Measurements from ENCODE around the gene FAM20A.
"Not testable (repeated sequence)": the region's sequence is repeated elsewhere in the genome, so short reads cannot be mapped to it uniquely, and the experiment has no call there.

The FAM20A gene

GRCh38 chr17:68587847-68588246 is 13.3 kb downstream of the FAM20A start:
- DNase-seq = no peak

GRCh38 chr17:68587026-68587425 is 14.1 kb downstream of the FAM20A start:
- no peak for DNase-seq

- no peak for DNase-seq
Observed at GRCh38 chr17:68585643-68586042, 15.5 kb downstream of the FAM20A start.

- DNase-seq = no peak
Observed at GRCh38 chr17:68584581-68585303, 16.4 kb downstream of the FAM20A start.

- DNase-seq = not testable (repeated sequence)
Observed at GRCh38 chr17:68582867-68583266, 18.3 kb downstream of the FAM20A start.

- no peak for DNase-seq
Observed at GRCh38 chr17:68581863-68582645, 19.1 kb downstream of the FAM20A start.

GRCh38 chr17:68580236-68580770 is 20.9 kb downstream of the FAM20A start:
- DNase-seq = no peak

GRCh38 chr17:68579194-68579927 is 21.8 kb downstream of the FAM20A start:
- DNase-seq = no peak

- DNase-seq = no peak
Observed at GRCh38 chr17:68578236-68578635, 22.9 kb downstream of the FAM20A start.

GRCh38 chr17:68577497-68577821 is 23.7 kb downstream of the FAM20A start:
- DNase-seq = no peak

- DNase-seq = no peak
Observed at GRCh38 chr17:68576811-68577496, 24.2 kb downstream of the FAM20A start.

- DNase-seq = no peak
Observed at GRCh38 chr17:68576137-68576536, 25.0 kb downstream of the FAM20A start.

- no peak for DNase-seq
Observed at GRCh38 chr17:68573338-68573737, 27.8 kb downstream of the FAM20A start.

GRCh38 chr17:68572138-68572842 is 28.9 kb downstream of the FAM20A start:
- no peak for DNase-seq

- DNase-seq = no peak
Observed at GRCh38 chr17:68570526-68570925, 30.6 kb downstream of the FAM20A start.

- DNase-seq = no peak
Observed at GRCh38 chr17:68569346-68569745, 31.8 kb downstream of the FAM20A start.

GRCh38 chr17:68568581-68568980 is 32.6 kb downstream of the FAM20A start:
- no peak for DNase-seq

- no peak for DNase-seq
Observed at GRCh38 chr17:68567581-68567980, 33.6 kb downstream of the FAM20A start.

- no peak for DNase-seq
Observed at GRCh38 chr17:68567035-68567434, 34.1 kb downstream of the FAM20A start.

GRCh38 chr17:68566442-68566738 is 34.8 kb downstream of the FAM20A start:
- no peak for DNase-seq

GRCh38 chr17:68565661-68566441 is 35.3 kb downstream of the FAM20A start:
- no peak for DNase-seq
